GM18867 (cell line): ENCODE measurements around the gene KIFBP.
"Not testable (repeated sequence)": the region's sequence is repeated elsewhere in the genome, so short reads cannot be mapped to it uniquely, and the experiment has no call there.

ENCODE experiments used
- ATAC-seq: cut with Tn5 transposase; IDR thresholded peaks from one replicate; pipeline ENCODE4 v1.9.1; 2021; ENCODE audit warnings: mild to moderate bottlenecking, moderate library complexity; ENCODE audit not compliant: unreplicated experiment

Gene KIFBP

GRCh38 chr10:69004821-69005220 lies 16.2 kb downstream of the KIFBP start:
- ATAC-seq, result no peak

- ATAC-seq, result no peak
Observed at GRCh38 chr10:69005704-69006485, 17.3 kb downstream of the KIFBP start.

GRCh38 chr10:69007260-69007659 lies 18.7 kb downstream of the KIFBP start:
- no peak for ATAC-seq

GRCh38 chr10:69009360-69009759 lies 20.8 kb downstream of the KIFBP start:
- ATAC-seq, result no peak

GRCh38 chr10:69010151-69010640 lies 21.6 kb downstream of the KIFBP start:
- no peak for ATAC-seq

GRCh38 chr10:69012778-69013177 lies 24.2 kb downstream of the KIFBP start:
- not testable (repeated sequence) for ATAC-seq

GRCh38 chr10:69014171-69014570 lies 25.6 kb downstream of the KIFBP start:
- ATAC-seq, result no peak

GRCh38 chr10:69018613-69019012 lies 30.0 kb downstream of the KIFBP start:
- ATAC-seq, result no peak

GRCh38 chr10:69022611-69023010 lies 34.0 kb downstream of the KIFBP start:
- no peak for ATAC-seq

GRCh38 chr10:69025370-69025896 lies 36.8 kb downstream of the KIFBP start:
- ATAC-seq, result no peak

GRCh38 chr10:69033256-69033655 lies 44.7 kb downstream of the KIFBP start:
- ATAC-seq, result no peak

- ATAC-seq, result no peak
Observed at GRCh38 chr10:69037489-69037888, 48.9 kb downstream of the KIFBP start.

GRCh38 chr10:69040904-69041303 lies 52.3 kb downstream of the KIFBP start:
- not testable (repeated sequence) for ATAC-seq

- no peak for ATAC-seq
Observed at GRCh38 chr10:69042417-69042816, 53.8 kb downstream of the KIFBP start.

- no peak for ATAC-seq
Observed at GRCh38 chr10:69042838-69043237, 54.2 kb downstream of the KIFBP start.

GRCh38 chr10:69043931-69044531 lies 55.4 kb downstream of the KIFBP start:
- peak; percentile 37 for ATAC-seq

- ATAC-seq, result peak; percentile 1
Observed at GRCh38 chr10:69044546-69044945, 55.9 kb downstream of the KIFBP start.

- ATAC-seq, result peak; percentile 61
Observed at GRCh38 chr10:69045441-69046300, 57.1 kb downstream of the KIFBP start.

- no peak for ATAC-seq
Observed at GRCh38 chr10:69047111-69047832, 58.7 kb downstream of the KIFBP start.

- peak; percentile 32 for ATAC-seq
Observed at GRCh38 chr10:69048103-69048502, 59.5 kb downstream of the KIFBP start.
